Stimulated activated CD8-positive, alpha-beta memory T cell treated with anti-CD3 and anti-CD28 coated beads, Interleukin-2, amount 100 ng/mL, for 48 hours (primary cell): ENCODE results near the gene WWOX.
A peak's percentile ranks its signal among the peaks of the same experiment; 100 is the strongest.

Source experiments
- DNase-seq, 2 donors: peaks; one replicate each; pipeline ENCODE4 v3.0.0-alpha.2; 2020; ENCODE audit warnings: low read depth in 2 of 2

WWOX gene

GRCh38 chr16:78609402-78610274 is 510.2 kb downstream of the WWOX start:
- DNase-seq: no peak

GRCh38 chr16:78611318-78611717 is 511.9 kb downstream of the WWOX start:
- no peak for DNase-seq

- no peak for DNase-seq
These were observed 520.4 kb downstream of the WWOX start for GRCh38 chr16:78619811-78620210.

DNA sequence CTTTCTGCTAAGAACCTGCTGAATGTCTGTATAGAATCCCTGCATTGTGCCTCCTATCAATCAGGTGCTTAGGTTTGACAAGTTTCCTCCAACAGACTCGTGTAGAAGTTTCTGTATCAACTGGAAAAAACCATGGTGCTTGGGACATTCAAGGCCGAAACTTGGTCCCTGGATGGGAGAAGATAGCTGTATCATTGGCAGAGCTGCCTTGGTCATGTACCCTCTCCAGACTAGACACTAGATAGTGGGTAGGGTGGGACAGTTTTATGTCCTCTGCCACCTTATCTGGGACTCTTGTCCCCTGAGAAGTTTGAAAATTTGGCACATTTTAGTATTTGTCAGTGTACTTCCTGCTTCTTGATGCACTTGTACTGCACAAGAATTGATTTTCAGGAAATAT is 520.8 kb downstream of the WWOX start:
- no peak for DNase-seq

GRCh38 chr16:78623796-78624195 is 524.3 kb downstream of the WWOX start:
- no peak for DNase-seq

- no peak for DNase-seq
These were observed 524.9 kb downstream of the WWOX start for GRCh38 chr16:78624366-78624765.

DNA sequence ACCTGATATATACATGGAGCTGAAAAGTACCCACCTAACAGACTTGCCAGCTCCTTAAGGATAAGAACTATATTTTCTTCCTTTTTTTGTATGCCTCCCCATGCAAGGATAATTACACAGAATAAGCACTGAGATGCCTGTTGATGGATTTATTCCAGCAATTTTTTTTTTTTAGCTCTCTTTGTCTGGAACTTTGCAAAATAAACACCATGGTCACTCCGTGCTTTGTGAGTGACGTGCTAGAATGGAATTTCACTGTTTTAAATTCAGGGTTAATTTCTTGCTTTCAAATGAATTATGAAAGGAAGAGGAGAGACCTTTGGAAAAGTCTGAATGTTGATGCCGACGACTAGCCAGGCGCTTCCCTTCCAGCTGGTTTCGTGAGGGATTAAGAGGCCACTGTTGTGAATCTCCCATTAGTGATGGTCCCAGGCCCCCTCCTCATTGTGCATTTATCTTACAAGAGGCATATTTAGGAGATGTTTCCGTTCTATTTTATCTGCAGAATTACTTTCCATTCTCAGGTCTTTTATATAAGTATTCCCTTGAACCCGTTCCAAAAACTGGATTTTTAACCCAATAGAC is 529.1 kb downstream of the WWOX start:
- no peak for DNase-seq

GRCh38 chr16:78629173-78629572 is 529.7 kb downstream of the WWOX start:
- DNase-seq: no peak

- no peak for DNase-seq
These were observed 530.6 kb downstream of the WWOX start for GRCh38 chr16:78630102-78630501.

GRCh38 chr16:78633551-78633950 is 534.1 kb downstream of the WWOX start:
- DNase-seq: no peak

- no peak for DNase-seq
These were observed 536.4 kb downstream of the WWOX start for GRCh38 chr16:78635807-78636206.

GRCh38 chr16:78638371-78638770 is 538.9 kb downstream of the WWOX start:
- no peak for DNase-seq

DNA sequence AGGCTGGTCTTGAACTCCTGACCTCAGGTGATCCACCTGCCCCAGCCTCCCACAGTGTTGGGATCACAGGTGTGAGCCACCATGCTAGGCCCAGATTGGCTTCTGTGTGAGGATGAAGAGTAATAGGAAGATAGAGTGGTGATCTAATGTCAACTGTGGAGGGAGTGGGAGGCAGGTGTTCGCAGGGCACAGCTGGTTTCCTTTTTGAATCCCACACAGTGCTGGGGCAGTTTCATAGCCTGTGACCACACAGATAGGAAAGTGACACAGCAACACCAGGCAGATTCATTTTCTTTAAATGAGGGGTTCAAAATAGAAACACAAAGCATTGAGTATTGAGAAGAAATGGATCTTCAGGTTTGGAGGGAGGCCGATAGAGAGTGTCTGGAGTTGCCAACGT is 540.3 kb downstream of the WWOX start:
- peak in 1 of 2 donors; percentile 5 for DNase-seq

GRCh38 chr16:78640886-78641285 is 541.4 kb downstream of the WWOX start:
- DNase-seq: no peak

DNA sequence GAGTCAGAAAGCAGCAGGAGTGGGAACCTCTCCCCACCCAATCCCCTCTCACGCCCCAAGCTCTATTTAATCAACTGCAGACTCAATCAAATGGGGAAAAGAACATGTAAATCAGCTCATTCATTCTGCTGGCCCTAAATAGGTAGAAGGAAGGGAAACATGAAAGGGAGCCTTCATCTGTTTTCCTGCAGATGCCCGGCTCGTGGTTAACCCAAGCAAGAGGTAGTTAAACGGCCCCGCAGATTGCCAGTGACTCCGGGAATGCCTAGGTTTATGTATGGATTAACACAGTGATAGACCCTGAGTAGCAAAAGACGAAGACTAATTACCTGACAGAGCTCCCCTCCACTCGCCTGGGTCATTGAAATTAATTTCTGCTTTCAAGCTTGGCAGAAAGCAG is 542.0 kb downstream of the WWOX start:
- no peak for DNase-seq

- DNase-seq: no peak
These were observed 543.3 kb downstream of the WWOX start for GRCh38 chr16:78642621-78643285.

DNA sequence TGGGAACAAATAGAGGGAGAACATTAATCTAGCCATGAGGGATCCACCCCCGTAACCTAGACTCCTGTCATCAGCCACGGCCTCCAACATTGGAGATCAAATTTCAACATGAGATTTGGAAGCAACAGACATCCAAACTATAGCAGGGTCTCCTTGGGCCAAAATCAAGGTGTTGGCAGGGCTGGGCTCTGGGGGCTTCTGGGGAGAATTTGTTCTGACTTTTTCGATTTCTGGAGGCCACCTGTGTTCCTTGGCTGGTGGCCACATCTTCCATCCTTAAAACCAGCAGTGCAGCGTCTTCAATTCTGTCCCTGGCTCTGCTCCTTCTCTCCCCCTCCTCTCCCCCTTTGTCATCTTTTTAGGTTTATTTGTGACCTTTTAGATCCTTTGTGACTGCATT is 546.2 kb downstream of the WWOX start:
- no peak for DNase-seq

GRCh38 chr16:78647019-78647418 is 547.6 kb downstream of the WWOX start:
- no peak for DNase-seq

DNA sequence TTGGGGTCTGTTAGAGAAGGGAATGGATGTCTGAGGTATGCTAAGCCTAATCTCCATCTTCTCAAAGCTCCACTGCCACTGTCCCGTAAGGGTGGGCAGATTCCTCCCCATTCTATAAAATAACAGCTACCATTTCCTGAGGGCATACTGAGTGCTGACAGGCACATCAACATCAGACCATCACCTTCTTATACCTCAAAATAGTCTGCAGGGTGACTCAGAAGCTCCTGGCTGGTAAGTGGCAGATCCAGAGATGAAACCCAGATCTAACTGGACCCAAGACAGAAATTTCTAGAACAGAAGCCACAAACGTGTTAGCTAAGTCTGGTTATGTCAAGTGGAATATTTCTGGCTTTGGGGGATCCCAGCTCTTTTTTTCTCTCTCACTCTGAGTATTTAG is 548.0 kb downstream of the WWOX start:
- DNase-seq: no peak

DNA sequence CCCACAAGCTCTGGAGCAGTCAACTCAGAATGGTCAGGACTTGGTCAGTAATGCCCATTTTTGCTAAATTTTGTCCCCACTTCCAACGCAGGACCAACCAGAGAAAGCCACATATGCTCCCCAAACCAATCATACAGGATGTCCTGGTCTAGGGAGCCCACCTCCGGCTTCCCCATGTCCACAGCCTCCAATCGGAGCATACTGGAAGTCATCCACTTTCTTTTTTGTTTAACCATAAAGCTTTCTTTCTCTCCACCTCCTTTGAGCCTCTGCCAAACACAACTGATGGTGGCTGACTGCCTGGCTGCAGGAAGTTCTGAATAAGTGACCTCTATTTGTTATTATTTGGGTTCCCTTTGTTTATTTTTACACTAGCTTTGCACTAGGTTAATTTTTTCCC is 549.1 kb downstream of the WWOX start:
- no peak for DNase-seq

DNA sequence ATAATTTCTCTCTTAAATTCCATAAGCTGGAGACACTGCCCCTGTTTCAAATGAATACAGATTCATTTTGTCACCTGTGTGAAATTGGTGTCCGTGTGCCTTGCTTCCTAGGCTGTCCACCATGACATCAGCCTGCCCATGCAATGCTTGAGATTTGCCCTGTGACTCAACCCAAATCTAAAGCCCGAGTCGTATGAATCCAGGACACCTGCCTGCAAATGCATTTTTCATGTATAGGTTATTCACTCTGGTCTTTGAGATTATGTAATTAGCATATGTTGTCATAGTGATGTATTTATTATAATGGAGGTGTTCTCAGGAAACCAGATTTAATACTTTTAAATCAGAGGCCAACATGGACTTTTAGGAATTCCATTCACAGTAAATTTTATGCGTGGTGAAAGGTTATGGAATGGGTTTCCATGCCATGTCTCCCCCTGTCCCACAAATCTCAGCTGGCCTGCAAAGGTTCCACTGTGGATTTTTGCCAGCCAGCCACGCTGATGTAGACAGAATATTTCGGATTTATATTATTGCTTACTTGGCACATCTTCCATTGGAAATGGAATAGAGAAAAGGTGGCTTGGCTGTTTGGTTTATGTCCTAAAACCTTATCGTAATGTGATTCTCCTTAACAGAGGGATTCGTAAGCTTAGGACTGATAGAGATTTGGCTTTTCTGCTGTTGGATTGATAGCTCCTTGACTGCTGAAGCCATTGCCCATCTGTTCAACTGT is 551.1 kb downstream of the WWOX start:
- no peak for DNase-seq

GRCh38 chr16:78654929-78655328 is 555.5 kb downstream of the WWOX start:
- DNase-seq: no peak
